GM19328 (cell line): ENCODE measurements around the gene MYB.
"Not testable (repeated sequence)": the region's sequence is repeated elsewhere in the genome, so short reads cannot be mapped to it uniquely, and the experiment has no call there.

Experiments used
- ATAC-seq: cut with Tn5 transposase; IDR thresholded peaks from one replicate; pipeline ENCODE4 v1.9.1; 2021; ENCODE audit warnings: mild to moderate bottlenecking, moderate library complexity; ENCODE audit not compliant: unreplicated experiment

The MYB gene

DNA sequence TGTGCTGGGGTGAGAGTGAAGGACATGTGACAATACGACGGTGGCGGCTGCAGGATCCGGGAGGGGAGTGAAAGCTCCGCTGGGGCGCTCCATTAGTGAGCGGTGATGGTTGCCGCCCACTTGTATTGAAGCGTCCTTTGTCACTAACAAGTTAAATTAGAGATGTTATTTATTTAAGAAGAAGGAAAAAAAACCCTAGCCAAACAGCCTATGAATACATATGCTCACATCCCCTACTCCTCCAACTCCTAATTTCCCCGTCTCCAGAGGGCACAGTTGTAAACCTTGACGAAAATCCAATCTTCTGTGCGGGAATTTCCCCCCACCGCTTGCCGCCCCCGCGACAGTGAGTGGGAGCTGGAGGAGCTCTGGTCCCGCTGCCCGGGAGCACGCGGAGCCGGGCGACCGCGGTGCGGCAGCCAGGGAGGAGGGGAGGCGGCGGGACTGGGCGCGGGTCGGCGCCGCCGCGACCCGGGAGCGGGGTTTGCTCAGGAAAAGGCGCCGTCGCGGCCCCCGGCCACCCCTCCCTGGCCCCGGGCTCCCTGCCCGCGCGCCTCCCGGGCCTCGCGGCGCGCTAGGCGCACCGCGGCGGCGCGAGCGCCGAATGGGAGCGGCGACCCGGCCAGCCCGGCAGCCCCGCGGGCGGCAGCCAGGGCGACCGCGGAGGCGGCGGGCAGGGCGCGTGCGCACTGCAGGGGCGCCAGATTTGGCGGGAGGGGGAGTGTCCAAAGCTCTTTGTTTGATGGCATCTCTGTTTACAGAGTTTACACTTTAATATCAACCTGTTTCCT lies at the start of gene MYB:
Gene MYB (plus strand): TSS at position 767 of the 791 bp plus-strand sequence. CDS start 206 bp downstream, outside the sequence.
- ATAC-seq, result peak; percentile 29

DNA sequence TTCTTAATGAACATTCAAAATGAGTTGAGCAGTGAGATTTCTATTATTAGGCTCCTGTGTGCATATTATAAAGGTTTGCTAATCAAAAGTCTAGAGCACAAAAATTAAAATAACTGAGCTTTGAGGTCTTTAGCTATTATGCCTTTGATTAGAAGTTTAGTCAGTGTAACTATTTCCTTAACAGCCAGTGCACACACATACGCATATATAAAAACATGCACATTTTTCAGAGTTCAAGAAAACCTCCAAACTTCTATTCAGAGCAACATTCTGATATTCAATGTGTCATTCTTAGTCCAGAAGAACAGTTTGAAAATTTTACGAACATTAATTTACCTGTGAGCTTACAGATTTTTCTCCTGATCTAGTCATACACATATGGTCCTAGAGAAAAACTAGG lies 48.3 kb upstream of the MYB start:
- no peak for ATAC-seq

DNA sequence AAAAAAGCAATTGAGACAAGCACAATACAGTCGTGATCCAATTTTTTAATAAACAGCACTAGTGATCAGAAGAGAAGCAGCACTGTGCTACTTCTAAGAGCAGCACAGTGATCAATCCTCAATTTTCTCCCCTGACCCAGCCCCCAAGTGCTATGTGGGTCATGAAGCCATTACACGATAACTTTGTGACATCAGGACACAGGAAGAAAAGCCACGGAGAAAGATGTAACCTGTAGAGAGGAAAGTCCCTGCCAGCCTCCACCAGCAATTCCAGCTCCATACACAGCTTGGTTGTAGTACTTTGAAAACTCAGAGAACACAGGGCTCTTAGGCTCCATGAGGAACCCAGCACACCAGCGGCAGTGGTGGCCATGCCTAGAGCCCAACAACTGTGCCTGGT lies 45.3 kb upstream of the MYB start:
- ATAC-seq, result no peak

DNA sequence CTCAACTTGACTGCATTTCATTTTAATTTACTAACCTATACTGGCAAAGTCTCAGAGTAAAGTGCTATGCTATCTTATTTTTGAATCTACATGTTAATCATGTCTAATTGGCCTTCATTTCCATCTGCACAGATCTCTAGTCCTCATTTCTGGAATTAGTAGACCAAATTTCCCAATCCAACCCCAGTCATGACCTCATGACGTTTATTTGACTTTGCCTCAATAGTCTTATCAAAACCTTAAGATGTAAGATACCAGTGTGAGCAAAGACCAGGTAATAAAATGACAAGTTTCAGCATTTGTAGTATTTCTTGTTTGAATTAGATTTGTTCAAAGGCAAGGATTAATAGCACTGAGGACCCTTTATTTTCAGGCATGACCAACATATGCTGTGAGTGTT lies 43.3 kb upstream of the MYB start:
- no peak for ATAC-seq

DNA sequence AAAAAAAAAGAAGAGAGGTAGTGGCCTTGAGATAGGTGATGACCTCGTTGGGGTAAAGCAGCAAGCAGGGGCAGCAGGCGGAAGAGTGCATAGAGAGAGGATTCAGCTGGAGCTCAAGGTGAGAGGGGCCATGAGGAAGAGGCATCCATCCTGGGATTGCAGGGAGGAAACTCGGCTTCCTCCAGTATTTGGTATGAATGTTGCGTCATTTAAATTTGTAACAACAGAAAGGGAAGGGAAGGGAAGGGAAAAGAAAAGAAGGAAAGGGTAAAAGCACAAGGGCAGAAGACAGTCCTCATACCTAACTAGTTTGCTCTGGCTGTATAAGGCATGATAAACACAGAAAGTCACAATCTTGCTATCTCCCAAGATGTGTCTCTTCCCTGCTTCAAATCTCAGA lies 39.9 kb upstream of the MYB start:
- ATAC-seq, result no peak

DNA sequence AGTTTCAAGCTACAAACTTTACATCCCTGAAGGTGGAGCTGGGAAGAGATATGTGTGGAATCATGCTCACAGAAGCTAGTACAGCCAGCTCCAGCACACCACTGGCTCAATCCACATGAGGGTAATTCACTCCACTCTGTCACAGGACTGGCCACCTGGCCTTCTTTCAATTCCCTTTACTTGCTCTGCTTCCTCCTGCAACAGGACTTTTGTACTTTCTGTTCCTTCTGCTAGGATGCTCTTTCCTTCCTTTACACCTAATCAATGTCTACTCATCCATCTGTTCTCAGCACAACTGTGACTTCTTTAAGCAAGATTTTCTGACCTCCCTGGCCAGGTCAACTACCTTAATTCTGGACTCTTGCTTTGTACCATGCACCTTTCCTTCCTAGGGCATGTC lies 39.4 kb upstream of the MYB start:
- no peak for ATAC-seq

DNA sequence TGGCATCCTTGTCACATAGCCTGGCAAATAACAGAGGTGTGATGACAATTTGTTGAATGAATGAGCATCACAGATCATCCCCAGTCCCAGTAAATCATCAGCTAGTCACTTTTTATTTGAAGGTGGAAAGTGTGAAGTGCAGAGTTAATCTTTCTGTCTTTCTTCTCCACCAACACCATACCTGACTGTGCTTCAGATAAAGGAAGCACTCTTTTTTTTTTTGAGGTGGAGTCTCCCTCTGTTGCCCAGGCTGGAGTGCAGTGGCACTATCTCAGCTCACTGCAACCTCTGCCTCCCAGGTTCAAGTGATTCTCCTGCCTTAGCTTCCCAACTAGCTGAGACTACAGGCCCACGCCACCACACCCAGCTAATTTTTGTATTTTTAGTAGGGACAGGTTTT lies 38.9 kb upstream of the MYB start:
- ATAC-seq, result not testable (repeated sequence)

DNA sequence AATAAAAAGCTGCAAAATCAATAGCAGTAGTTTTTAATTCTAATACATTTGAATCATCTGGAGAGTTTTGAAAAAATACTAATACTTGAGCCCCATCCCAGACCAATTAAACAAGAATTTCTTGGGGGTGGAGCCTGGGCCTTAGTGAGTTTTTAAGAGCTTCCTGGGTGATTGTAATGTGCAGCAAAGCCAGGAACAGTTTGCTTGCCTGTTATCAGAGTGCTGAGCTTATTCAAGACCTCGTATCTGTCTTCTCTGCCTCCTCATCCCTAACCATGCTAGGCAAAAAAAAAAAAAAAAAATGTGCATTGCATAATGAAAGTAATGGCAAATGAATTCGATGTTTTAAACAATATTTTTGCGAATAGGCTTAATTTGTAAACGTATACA lies 36.4 kb upstream of the MYB start:
- ATAC-seq, result no peak

DNA sequence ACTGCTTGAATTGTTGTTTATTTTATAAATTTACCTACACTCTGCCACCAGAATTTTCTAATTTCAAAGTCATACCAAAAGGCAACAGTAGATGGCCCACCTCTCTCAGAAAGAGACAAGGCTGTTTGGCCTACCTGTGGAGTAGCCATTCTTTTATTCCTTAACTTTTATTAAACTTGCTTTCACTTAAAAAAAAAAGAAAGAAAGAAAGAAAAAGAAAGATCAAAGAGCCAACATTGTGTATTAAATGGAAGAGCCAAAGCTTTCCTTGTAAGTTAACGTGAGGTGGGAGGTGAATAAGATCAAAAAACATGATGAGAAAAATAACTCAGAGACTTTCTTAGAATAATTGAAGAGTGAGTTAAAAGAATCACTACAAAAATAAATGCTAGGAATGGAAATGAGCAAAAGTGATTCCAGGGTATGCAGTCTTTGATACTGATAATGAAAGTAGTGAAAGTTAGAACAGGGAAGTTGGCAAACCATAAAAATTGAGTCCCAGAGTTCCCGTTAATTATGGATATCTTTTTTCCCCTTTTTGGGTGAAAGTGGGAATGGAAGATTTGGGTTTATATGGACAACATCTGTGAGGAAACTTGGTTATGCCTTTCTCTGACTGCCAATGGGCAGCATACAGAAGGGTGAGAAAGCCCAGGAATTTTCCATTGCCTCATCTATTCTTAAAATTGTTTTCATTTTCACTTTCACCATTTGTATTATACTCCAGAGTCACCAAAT lies 35.9 kb upstream of the MYB start:
- no peak for ATAC-seq

DNA sequence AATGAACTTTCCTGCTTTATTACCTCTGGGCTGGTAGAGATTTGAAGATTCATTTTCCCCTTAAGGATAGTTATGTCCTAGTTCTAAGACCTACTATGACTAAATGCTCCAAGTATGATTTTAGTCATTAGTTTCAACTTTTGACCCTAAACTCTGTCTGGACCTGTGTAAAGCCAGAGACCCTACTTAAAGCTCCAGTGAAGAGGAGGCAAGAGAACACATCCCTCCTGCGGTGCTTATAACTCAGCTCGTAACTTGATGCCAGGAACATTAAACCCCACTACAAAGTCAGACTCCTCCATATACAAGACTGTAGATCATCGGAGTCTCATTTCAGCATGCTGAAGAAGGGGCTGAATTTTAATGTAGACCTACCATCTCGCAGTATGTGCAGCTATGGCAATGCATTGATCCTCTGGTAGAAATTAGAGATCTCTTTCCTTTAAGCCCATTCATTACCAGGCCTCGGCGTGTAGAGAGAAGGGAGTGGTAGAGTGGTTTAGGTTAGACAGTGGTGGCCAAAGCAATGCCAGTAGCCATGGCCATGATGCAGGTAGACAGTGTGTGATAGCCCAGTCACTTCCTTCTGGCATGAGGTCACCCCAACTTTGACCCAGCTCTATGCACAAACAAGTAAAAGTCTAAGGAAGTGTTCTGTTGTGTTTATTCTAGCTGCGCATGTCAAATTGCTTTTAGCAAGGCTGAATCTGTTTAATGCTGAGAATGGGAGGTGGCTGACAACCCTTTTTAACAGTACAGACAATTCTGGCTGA lies 34.8 kb upstream of the MYB start:
- ATAC-seq, result no peak

DNA sequence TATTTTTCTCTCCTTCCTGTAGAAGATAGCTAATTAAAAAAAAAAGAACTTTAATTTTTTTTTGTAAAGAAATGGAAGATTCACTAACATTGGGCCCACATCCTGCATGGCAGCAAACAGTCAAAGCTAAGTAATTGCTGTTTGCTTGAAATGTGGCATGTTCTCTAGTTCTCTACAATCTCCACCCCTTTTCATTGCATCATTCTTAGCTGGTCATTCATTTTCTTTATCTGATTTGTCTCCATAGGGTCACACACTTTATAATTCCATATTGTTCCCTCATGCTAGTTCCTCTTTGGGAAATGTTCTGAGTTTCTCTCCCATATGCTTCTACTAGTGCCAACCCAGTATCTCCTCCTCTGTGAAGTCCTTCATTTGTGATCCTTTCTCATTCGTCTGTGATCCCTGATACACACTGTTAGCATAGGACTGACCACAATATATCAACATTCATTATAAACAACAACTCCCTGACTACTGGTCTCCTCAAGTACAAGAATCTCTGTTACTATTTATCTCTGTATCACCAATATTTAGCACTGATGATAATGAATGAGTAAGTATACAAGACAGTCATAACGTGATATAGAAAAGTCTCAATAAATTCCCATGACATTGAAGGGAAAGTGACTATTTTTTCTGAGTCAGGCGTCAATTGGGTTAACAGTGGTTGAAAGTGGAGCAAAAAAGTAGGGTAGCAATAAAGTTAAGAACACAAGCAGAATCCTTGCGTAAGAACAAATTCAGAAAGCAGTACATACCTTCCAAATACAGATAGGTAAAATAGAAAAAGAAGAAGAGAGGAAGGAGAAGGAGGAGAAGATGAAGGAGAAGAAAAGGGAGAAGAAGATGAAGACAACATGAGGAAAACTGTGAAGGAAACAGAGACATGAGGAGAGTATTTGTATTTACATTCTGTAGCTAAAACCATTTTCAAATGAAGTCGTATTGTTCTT lies 33.2 kb upstream of the MYB start:
- ATAC-seq, result no peak

DNA sequence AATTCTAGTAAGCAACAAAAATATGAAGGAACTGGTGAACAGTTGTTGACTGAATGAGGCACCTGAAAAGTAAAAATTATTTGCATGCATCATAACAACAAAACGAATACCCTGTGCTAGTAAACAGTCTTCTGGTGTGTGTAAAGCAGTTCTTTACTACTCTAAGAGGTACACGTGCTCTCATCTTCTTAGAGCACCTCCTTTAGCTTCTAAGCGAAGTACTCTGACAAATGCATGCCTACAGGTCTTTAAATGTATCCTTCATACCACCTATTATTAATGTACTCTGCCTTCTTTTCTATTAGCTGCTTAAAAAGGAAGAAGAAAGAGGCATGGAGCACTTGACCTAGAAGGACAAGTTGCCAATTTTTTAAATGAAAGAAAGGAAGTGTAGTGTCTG lies 32.2 kb upstream of the MYB start:
- no peak for ATAC-seq

DNA sequence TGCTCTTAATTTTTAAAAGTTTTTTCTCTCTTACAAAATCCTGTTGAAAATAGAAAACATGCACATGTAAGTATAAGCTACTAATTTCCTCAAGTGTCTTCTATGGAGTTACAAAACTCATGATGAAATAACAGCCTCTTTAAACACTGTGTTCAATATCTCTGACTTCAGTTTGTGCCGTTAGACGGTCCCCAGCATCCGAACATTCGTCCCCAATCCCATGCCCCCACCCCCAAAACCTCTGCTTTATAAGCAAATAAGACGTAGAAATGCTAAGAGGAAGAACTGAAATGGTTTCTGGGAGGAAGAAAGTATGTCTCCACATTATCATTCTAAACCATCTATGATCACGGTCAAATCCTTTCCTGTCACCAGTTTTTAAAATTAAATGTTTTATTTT lies 31.7 kb upstream of the MYB start:
- ATAC-seq, result no peak

DNA sequence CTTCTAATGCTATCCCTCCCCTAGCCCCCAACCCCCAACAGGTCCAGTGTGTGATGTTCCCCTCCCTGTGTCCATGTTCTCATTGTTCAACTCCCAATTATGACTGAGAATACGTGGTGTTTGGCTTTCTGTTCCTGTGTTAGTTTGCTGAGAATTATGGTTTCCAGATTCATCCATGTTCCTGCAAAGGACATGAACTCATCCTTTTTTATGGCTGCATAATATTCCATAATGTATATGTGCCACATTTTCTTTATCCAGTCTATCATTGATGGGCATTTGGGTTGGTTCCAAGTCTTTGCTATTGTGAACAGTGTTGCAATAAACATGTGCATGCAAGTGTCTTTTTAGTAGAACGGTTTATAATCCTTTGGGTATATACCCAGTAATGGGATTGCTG lies 30.6 kb upstream of the MYB start:
- ATAC-seq, result not testable (repeated sequence)

DNA sequence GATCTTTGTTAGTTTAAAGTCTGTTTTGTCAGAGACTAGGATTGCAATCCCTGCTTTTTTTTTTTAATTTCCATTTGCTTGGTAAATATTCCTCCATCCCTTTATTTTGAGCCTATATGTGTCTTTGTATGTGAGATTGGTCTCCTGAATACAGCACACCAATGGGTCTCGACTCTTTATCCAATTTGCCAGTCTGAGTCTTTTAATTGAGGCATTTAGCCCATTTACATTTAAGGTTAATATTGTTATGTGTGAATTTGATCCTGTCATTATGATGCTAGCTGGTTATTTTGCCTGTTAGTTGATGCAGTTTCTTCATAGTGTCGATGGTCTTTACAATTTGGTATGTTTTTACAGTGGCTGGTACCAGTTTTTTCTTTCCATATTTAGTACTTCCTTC lies 27.0 kb upstream of the MYB start:
- not testable (repeated sequence) for ATAC-seq

DNA sequence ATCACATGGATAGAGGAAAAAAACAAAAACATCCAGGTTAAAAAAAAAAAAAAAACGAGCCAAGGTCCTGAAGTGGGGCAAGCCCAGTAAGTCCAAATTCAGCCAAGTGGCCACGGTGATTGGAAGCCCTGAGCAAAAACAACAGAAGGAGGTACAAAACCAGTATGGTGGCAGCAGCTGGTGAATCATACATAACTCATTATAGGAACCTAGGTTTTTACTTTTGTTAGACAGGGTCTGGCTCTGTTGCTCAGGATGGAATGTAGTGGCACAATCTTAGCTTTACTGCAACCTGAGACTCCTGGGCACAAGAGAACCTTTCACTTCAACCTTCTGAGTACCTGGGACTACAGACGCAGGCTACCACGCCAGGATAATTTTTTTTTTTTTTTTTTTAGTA lies 22.7 kb upstream of the MYB start:
- no peak for ATAC-seq

DNA sequence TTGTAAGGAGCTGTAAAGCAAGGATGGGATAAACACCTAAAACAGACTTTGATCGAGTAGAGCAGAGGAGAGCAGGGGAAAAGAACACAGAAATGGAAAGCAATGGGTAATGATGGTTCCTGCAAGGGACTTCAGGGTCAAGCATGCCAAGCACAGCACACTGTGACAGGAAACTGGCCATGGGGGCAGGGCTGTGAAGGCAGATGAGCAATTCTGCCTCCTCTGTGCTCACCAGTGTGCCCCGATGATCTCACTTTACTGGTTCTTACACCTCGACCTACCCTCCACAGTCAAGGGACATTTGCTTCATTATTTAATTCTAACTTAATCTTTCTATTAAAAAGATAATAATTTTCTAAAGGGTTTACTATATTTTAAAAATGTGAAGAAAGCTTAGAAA lies 21.6 kb upstream of the MYB start:
- no peak for ATAC-seq

DNA sequence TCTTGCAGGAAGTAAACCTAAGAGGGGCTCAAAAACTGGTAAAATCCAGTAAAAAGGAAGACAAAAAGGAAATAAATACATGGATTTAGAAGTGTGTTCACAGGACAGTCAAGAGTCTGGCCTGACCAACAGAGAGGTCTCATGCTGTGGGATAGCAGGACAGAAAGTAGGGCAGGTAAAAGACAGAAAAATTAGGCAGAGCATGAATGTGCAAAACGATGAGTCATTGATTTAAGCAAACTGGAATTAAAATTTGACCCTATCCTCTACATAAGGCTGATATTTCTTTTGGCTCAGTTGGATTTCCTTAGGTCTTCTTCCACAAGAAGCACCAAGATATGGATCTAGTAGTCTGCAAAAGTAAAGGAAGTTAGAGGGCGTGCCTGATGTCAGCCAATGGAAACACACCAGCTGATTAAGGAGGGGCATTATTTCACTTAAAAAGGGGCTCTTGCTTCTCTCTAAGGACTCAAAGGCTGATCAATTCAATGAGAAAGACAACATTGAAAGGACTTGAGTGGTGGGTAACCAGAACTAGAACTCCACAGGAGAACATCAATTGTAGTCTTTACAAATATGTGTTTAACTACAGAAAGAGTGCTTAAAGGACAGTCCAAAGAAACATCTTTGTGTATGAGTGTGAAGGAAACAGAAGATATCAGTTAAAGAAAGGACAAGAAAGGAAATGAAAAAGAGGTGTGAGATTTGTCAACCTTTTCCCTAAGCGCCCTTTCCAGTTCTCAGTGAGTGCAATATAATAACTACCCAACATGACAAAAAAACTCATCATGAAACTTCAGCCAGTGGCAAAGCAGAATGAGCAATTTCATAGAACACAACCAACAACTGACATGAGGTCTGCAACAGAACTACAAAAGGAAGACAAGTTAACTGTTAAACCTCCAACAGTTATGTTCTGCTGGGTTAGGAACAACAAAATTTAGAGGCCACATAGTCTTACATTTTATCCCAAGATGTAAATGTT lies 19.4 kb upstream of the MYB start:
- no peak for ATAC-seq

DNA sequence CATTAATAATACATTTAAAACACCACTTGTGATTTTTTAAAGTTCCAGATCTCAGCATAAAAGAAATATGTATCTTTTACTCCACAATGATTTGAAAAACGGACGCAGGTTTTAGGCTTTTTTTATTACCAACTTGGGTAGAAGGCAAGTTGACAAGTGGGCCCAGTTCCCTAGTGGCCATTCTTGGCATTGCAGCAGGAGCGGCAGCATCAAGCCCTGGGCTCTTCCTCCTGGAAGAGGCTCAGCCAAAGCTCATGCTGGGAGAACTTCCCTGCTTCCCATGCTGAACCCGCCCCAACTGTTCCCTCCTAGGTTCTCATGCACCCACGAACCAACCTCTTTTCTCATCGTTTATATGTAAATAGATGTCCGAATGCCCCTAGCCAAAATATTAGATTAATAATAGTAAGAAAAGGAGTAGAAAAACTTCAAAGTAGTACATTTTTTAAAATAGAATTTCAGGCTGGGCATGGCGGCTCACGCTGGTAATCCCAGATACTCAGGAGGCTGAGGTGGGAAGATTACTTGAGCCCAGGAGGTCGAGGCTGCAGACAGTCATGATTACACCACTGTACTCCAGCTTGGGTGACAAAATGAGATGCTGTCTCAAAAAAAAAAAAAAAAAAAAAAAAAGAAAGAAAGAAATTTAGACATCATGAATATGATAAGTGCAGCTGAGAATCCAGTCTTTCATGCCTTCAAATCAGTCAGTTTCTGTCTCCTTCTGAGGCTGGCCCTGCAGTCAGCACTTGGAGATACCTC lies 18.2 kb upstream of the MYB start:
- ATAC-seq, result no peak
